Stimulated activated CD8-positive, alpha-beta memory T cell treated with anti-CD3 and anti-CD28 coated beads, Interleukin-7, amount 100 ng/mL, for 48 hours (primary cell): ENCODE results near the gene ASPRV1.

Experiments
- DNase-seq, 2 donors: peaks; one replicate each; pipeline ENCODE4 v3.0.0-alpha.2; 2020; ENCODE audit warnings: low read depth in 1 of 2; ENCODE audit errors: extremely low read depth in 1 of 2

Gene ASPRV1

DNA sequence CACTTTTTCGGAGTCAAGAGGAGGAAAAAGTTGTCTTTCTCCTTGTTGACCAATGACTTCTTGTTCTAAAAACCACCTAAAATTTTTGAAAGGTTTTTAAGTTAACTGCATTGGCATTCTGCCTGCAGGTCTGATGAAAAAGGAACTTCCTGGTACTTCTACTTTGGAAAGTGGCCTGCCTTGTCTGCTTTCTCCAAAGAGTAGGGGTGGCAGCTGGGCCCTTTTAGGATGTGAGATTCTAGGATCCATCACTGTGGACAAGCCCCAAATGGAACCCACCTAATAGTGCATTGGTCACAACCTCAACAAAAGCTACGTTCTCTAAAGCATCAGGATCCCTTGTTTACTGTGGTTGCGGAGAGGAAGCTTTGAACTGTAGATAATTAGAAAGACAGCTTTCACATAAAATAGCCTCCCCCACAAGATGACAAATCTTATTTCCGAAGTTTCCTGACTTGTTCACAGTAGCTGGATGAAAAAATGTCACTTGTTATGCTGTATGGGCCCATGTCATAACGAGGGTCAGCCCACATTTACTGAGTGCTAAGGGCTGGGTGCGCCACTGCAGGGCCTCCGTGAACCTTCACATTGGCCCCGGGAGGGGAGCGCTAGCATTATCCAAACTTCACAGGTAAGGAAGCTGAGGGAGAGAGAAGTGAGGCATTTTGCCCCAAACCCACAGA lies 17.4 kb downstream of the ASPRV1 start:
- no peak for DNase-seq

DNA sequence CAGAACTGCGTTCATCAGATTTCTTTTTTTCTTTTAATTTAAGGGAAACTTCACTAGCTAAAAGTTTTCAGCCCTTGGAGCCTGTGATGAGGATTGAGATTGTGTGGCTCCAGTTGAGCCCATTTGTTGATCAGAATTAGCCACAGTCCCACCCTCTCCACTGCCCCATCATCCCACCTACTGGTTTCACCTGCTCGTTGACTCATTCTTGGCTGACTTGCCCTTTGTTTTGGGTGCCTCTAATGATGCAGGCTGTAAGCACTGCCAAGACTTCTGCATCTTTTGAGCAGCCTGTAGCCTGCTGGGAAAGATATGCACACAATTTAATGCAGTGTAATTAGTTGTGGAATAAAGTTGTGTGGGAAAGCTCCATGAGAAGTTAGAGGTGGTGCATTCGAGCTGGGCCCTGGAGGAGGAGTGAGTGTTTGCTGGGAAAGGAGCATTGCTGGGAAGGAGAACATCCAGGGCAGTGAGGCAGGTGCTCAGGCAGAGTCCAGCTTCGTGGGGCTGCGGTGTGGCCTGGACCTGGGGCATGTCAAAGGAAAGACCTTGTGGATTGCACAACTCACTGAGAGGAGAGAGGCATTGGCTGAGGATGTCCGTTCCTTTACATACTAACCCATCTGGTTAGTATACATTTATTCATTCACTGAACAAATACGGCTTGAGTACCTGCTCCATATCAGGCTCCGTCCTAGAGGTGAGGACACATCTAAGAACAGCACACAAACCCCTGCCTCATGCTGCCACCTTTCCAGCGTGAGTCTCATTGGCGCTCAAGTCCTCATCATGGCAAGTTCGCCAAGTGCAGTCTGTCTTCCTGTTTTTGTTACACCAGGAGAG lies 18.2 kb downstream of the ASPRV1 start:
- no peak for DNase-seq

DNA sequence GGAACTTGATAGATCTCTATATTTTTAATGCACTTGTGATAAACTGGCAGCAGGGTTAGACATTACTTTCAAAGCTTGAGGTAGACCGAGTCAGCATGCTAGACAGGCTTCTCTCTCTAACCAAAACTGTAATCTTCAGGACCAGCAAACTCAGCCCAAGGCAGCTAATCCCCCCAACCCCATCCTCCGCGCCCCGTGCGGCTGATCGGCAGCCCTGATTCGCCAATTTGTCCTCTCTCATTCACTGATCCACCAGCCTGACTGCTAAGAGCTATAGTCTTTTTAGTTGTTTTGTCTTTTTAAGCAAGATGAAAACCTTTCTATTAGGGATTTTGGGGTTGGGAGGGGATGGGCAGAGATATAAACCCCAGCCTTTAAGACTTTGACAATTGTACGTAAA lies 20.7 kb downstream of the ASPRV1 start:
- no peak for DNase-seq

DNA sequence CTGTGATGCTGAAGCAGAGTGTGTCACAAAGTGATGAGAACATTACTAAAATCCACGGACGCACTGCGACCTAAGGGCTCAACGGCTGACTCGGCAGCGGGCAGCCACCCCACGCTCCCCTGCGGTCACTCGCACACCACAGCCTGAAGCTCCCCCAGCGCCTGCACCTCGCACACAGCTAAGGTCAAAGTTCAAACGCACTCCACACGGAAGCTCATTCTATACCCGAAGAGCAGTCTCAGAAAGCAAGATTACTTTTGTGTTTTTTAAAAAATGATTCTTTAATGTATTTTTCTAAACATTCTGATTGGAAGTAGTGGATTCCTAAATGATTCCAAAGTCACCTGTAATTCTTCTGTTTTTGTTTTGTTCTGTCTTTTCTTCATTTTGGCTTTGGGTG lies 21.7 kb downstream of the ASPRV1 start:
- DNase-seq, result no peak

DNA sequence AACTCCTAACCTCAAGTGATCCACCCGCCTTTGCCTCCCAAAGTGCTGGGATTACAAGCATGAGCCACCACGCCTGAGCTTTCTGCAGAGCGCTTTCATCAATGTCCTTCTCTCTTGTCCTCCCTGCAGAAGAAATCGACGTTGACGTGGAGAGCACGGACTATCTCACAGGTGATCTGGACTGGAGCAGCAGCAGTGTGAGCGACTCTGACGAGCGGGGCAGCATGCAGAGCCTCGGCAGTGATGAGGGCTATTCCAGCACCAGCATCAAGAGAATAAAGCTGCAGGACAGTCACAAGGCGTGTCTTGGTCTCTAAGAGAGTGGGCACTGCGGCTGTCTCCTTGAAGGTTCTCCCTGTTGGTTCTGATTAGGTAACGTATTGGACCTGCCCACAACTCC lies 23.5 kb downstream of the ASPRV1 start:
- DNase-seq, result no peak

DNA sequence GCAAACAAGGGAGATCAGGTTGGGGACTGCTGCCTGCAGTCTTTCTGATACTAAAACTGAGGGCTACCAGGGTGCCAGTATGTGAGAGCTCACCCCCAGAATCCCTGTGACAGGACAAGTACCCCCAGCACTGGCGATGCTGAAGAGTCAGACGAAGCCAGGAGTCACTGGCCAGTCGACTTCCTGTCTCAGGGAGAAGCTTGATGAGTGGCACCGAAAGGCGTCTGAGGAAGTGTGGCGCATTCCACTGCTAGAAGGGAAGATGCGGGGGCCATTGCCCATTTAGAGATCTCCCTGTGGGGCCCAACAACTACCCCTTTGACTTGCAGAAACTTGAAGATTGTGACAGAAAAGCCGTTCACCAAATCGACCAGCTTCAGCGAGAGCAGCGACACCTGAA lies 24.5 kb downstream of the ASPRV1 start:
- no peak for DNase-seq

DNA sequence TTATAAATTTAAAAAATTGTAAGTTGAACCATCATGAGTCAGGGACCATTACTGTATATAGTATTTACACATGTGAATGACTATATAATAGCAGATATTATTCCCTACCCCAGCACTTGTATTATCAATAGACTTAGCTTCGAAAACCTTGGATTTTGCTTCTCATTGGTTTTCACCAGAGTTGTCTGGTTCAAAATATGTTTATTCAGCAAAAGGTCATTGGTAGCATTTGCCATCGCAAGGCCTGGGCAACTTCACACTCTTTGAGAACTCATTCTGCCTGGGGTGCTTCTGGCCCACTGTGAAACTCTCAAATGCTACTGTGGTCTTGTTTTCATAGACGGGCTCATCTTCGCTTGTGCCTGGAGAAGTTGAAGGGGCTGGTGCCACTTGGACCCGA lies 26.4 kb downstream of the ASPRV1 start:
- DNase-seq, result no peak

DNA sequence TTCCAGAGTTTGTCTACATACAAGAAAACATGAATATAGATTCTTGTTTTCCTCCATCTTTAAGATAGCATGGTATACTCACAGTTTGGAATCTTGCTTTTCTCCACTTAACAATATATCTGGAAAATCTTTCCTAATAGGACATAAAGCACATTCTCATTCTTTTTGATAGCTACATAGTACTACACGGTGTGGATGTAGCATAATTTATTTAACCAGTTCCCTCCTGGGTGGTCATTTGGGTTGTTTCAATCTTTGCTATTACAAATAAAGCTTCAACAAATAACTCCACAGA lies 26.9 kb downstream of the ASPRV1 start:
- no peak for DNase-seq

DNA sequence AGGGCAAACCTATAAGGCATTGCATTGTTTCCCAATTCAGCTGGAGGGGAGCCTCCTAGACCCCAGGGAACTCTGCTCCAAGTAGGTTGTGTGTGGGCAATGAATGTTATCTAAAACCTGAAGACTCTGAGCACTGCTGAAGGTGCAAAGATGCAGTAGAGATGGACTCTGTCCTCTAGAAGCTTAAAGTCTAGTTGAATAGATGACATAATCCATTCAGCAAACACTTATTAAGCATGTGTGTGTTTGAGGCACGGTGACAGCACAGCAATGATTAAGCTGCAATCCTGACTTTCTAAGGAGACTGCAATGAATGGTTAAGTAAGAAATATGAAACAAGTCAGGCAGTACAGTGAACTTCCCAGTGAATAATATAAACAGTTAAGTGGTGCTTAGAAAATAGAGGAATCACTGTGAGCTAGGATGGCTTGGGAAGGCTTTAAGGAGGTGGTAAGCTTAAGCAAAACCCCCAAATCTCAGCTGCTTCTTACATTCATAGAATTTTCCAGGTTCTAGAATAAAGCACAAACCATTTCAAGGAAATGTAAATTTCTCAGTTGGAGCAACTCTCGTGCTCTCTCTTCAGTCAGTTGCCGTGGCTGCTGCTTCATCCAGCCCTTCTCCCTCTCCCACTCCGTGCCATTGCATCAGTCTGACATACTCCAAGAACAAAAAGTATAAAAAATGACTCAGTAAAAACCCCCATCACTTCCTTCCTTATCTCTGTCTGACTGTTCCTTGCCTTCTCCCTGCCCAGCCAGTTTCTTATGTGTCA lies 27.4 kb downstream of the ASPRV1 start:
- DNase-seq, result no peak

DNA sequence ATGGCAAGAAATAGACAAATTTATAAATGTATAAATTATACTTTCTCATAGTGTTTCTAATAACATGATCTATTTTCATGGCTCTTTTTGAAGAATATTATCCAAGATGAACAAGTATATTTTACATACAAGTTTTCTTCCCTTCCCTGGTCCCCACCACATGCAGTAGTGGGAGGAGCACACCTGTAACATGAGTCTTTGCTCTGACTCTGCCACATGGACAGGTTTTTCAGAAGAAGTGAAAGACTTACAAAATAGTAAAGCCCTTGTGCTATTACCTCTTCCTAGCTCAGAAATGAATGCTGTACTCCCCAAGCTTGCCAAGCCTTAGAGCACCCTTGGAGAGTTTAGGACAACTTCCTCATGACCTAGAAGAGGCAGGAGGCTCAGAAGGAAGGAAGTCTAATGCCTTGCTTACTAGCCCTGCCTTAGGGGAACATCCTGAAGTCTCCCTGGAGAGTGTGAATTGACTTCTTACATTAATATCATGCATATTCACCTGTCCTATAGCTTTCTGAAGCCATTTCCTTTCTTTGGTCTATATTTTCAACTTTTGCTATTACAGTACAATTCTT lies 28.1 kb downstream of the ASPRV1 start:
- no peak for DNase-seq

DNA sequence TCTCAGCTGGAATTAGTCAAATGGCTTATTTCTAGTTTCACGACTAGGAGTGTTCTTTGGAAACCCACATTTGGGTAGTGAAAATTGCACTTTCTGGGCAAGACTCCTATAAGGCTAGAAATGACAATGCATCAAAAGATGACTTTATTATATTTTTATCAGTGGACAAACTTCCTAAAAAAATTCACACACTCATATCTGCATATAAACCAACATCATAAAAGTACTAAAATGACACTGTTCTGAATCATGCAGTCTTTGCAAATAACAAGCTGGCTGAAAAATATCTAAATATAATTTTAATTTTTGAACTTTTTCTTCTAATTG lies 28.9 kb downstream of the ASPRV1 start:
- no peak for DNase-seq

DNA sequence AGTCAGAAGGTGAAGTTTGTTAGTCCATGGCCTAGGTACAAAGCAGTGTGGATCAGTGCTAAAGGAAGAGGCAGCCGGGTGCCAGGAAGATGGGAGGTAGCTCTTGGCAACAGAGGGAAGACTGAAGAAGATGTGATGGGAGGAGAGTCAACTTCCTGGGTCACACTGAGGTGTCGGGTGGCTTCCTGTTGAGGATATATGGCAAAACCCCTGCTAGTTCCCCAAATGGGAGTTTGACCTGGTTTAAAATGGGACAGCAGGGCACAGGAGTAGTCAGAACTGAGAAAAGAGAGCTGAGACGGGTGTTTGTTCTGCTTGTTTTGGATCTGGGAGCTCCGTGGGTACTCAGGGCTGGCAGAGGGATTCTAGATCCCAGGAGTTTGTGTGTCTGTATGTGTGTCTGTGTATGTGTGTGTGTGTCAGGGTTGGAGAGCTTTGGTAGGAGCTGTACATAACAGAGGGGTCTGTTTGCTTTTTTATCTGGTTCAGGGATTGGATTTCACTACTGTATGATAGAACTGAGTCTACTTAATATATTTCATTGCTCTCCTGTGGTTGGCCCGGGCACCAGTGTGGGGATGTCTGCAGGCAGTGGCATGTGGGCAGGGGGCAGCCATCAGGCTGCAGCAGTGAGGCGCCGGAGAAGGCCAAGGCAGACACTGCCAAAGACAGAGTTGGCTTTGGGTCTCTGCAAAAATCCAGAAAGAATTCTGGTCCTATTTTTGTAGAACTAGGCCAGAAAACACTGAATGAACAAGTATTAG lies 29.4 kb downstream of the ASPRV1 start:
- no peak for DNase-seq

DNA sequence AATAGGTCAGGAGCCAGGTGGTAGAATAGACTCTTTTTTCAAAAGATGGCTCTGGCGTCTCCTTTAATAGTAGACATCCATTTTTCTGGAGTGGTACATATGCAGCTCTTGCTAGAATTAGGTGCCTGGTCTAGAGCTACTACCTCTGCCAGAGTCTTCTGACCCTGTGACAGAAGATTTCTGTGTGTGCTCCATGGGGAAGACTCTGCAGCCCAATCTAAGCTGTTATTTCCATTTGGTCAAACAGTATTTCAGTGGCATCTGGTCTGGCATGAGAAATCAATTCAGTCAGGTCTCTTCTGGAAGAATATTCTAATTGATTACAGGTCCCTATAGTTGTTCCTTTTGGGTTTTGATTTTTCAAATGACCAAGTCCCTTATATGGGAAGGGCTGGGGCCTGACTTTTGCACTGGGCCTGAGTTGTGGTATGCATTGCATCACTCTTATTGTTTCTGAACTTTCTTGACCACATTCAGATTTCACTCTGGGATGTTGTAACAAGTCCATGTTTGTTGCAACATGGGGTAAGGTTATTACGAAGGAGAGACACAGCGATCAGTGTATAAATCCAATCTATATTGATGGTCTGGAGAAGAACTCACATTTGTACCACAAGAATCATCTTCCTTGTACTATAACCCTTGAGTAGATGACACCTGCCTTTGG lies 34.4 kb downstream of the ASPRV1 start:
- DNase-seq, result no peak

DNA sequence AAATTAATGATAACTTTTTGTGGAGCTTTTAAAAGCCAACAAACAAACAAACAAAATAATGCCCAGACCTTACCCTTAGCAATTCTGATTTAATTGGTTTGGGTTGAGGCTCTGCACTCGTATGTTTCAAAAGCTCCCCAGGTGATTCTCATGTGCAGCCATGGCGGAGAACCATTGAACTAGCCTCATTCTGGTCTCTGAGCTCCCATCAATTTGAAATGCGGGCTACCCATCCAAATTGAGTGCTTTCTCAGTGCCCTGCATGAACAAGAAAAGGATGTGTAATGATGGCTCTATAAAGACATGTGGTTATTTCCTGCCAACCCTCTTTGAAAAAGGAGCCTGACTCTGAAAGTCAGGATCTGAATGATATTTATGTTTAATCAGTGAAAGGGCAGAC lies 38.3 kb downstream of the ASPRV1 start:
- DNase-seq, result no peak

DNA sequence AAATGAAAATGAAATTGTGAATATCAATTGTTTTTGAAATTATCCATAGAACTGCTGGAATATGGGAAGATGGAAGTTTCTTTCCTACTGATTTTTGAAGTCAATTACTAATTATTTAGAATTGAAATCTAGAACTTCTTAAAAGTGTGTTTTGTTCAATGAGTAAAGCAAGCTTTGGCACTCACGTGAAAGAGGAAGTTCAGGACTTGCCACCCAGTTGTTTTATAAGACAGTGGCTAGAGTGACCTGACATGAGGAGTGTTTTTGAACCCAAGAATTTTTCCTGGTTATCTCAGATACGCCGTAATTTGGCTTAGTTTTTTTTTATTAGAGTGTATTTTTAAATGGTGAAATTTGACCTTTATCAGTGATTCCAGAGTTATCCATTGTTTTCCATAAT lies 43.0 kb downstream of the ASPRV1 start:
- DNase-seq, result no peak

DNA sequence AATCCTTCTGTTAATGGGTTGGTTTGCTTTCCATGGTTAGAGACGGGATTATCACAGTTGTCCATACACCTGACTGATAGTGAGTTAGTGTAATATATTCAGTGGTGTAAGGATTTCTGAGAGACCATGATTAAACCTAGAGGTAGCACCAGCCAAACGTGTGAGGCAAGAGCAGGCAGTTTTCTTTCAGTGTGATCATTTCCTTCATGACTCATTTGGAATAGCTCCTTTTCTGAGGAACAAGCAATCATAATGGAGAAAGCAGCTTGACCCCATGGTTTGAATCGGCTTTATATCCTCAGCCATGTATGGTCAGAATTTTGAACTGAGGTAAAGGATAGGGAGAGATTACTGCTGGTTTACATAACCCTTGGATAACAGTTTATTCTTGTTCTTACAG lies 43.6 kb downstream of the ASPRV1 start:
- DNase-seq, result no peak

DNA sequence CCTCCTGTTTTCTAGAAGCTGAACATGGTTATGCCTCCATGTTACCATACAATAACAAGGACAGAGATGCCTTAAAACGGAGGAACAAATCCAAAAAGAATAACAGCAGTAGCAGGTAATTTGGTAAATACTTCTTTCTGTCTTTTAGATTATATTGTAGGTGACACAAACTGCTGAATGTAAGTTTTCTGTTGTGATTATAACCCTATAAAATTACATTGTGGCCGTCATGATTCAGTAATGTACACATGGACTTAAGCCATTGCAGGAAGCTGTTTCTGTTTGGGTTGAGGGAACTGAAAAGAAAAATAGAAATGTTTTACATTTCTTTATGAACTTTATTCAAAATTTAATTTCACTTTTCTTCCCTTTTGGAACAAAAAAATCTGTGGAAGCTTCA lies 45.3 kb downstream of the ASPRV1 start:
- no peak for DNase-seq

DNA sequence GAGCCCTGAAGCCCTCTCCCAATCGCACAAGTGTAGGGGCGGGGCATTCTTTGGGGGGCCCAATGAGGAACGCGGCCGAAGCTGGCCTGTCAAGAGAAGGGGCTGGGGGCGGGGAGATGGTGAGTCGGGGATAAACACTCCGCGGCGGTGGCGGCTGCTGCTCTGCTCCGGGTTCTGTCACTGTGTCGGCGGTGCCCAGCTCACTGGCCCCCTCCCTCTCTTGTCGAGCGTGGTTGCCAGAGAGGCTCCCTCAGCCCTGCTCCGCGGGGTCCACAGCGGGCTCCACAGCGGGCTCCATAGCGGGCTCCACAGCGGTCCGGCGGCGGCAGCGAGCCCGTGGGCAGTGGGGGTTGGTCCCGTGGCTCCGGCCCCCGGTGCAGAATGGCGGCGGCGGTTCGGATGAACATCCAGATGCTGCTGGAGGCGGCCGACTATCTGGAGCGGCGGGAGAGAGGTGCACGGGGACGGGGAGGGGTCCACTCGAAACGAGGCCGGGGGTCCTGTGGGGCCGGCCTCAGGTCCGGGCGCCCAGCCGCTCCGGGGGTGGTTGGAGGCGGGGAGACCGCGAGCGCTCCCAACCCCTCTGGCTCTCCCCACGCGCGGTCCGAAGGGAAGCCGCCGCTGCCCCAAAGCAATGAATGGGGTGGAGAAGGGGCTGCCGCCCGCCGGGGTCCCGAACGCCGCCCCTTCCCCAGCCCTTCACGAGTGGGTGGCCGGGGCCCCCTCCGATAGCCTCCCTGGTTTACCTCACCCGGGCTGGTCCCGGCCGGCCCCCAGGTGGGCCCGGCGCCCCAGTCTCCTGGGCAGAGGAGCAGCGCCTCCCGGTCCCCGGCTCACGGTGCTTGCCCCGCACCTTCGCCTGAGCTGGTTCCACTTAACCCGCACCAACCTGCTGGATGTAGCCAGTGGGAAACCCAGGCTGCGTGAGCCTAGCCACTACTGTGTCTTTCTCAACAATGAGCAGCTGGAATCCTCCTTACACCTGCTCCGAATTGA lies 46.2 kb downstream of the ASPRV1 start, which contains the start of gene MXD1:
Gene MXD1, plus strand, starts transcription at position 160 of the 996 bp plus-strand sequence. Its CDS starts 222 bp downstream, at position 382.
- DNase-seq, result no peak
